Transverse colon (tissue), 4 donors: ENCODE measurements around the gene SMCR8.

Source experiments
- CTCF ChIP-seq, 5 experiments: fragments of 200-600 bp in 3 of 5; fragments of 450-650 bp in 2 of 5; sonication (generic) in 3 of 5; IDR thresholded peaks; 1 replicate in 2 of 5; 2 replicates in 3 of 5; pipeline ENCODE4 v1.5.1; 2016 to 2017; ENCODE audit warnings: antibody characterized with exemption in 5 of 5, inconsistent platforms in 3 of 5, mild to moderate bottlenecking in 2 of 5, moderate library complexity in 1 of 5
- EP300 ChIP-seq: sonication (generic); formaldehyde crosslinking; IDR thresholded peaks from one replicate; pipeline ENCODE4 v1.6.1; 2017; ENCODE audit warnings: antibody characterized with exemption, low read depth
- POLR2A ChIP-seq: fragments of 450-650 bp; IDR thresholded peaks from one replicate; pipeline ENCODE4 v1.6.1; 2016; ENCODE audit warnings: antibody characterized with exemption, mild to moderate bottlenecking, moderate library complexity
- POLR2AphosphoS5 ChIP-seq, 3 donors: sonication (generic); formaldehyde crosslinking; IDR thresholded peaks; one replicate each; pipeline ENCODE4 v1.6.1; 2016; ENCODE audit warnings: antibody characterized with exemption in 3 of 3

GRCh38 chr17:18281788-18282187, 33.3 kb upstream of the SMCR8 start:
- TF ChIP-seq CTCF (IDR thresholded peaks at IDR 0.05) = no peak
- no peak for TF ChIP-seq POLR2AphosphoS5 (IDR thresholded peaks at IDR 0.05)
- no peak for TF ChIP-seq EP300
- no peak for TF ChIP-seq POLR2A
